GM19395 (cell line): ENCODE results near the gene PCK1.

ENCODE experiments used
- ATAC-seq: cut with Tn5 transposase; IDR thresholded peaks from one replicate; pipeline ENCODE4 v1.9.1; 2021; ENCODE audit warnings: mild to moderate bottlenecking, moderate library complexity; ENCODE audit not compliant: unreplicated experiment

PCK1 gene

GRCh38 chr20:57600320-57601210, 39.7 kb downstream of the PCK1 start:
- ATAC-seq = no peak

GRCh38 chr20:57601211-57601570, 40.3 kb downstream of the PCK1 start:
- ATAC-seq = no peak

GRCh38 chr20:57601737-57602136, 40.8 kb downstream of the PCK1 start:
- ATAC-seq = no peak

- ATAC-seq = no peak
These were observed 42.2 kb downstream of the PCK1 start for GRCh38 chr20:57603120-57603519.

- no peak for ATAC-seq
These were observed 44.1 kb downstream of the PCK1 start for GRCh38 chr20:57605045-57605444.

GRCh38 chr20:57605878-57606277, 45.0 kb downstream of the PCK1 start:
- peak; percentile 59 for ATAC-seq

GRCh38 chr20:57608516-57608915, 47.6 kb downstream of the PCK1 start:
- ATAC-seq = no peak

GRCh38 chr20:57609086-57609841, 48.4 kb downstream of the PCK1 start:
- ATAC-seq = no peak

GRCh38 chr20:57609842-57610167, 48.9 kb downstream of the PCK1 start:
- no peak for ATAC-seq

- ATAC-seq = no peak
These were observed 49.5 kb downstream of the PCK1 start for GRCh38 chr20:57610261-57610952.

GRCh38 chr20:57611586-57612311, 50.8 kb downstream of the PCK1 start:
- no peak for ATAC-seq

GRCh38 chr20:57612436-57612835, 51.5 kb downstream of the PCK1 start:
- no peak for ATAC-seq

- no peak for ATAC-seq
These were observed 52.0 kb downstream of the PCK1 start for GRCh38 chr20:57612916-57613315.

- no peak for ATAC-seq
These were observed 52.6 kb downstream of the PCK1 start for GRCh38 chr20:57613481-57613921.

- ATAC-seq = no peak
These were observed 53.9 kb downstream of the PCK1 start for GRCh38 chr20:57614490-57615444.

- ATAC-seq = no peak
These were observed 54.5 kb downstream of the PCK1 start for GRCh38 chr20:57615445-57615811.

GRCh38 chr20:57616143-57616951, 55.4 kb downstream of the PCK1 start:
- ATAC-seq = no peak

GRCh38 chr20:57617079-57617795, 56.3 kb downstream of the PCK1 start:
- ATAC-seq = no peak
